Adrenal gland (tissue), 5 donors: Measurements from ENCODE around the gene ERC1.

ENCODE experiments used
- CTCF ChIP-seq, 6 experiments: fragments of 450-650 bp in 4 of 6; fragments of 200-600 bp in 2 of 6; sonication (generic) in 1 of 6; IDR thresholded peaks; 1 replicate in 5 of 6; 2 replicates in 1 of 6; pipeline versions ENCODE4 v1.5.1 to v1.8.0; 2016 to 2021; ENCODE audit warnings: antibody characterized with exemption in 6 of 6, mild to moderate bottlenecking in 2 of 6, moderate library complexity in 1 of 6
- POLR2A ChIP-seq, 2 donors: fragments of 450-650 bp; IDR thresholded peaks; one replicate each; pipeline ENCODE4 v1.6.1; 2017; ENCODE audit warnings: antibody characterized with exemption in 2 of 2, mild to moderate bottlenecking in 2 of 2, moderate library complexity in 1 of 2
- donor health status: DM: no; HTN: no; CAD: no.

GRCh38 chr12:1360441-1361210 lies 369.6 kb downstream of the ERC1 start:
- TF ChIP-seq CTCF (IDR thresholded peaks at IDR 0.05) (no peak), POLR2A (IDR thresholded peaks at IDR 0.05) (no peak)
